Measurements from ENCODE around the gene C19orf47. TPM values are rescaled to one million over a fixed set of nuclear protein-coding genes. Genes with fewer than 3 reads are reported as not detected.

The C19orf47 gene
- total RNA-seq, 4 donors from 2014 or later, result 178 to 287 (median 219) TPM

DNA sequence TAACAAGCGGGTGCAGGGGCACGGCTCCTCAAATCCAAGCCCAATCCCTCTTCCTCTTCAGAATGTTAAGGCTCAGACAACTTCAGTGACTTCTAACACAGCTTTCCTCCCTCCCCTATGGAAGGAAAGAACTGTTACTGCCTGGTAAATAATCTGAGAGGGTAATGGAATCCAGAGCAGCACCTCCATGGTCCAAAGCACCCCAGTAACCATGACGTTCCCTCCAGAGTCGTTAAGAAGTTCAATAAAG, 64.0 kb downstream of the C19orf47 start:
- H3K4me1 ChIP-seq, result peaks cover 58 to 62% of the 10 kb centered on the region in 2 donors
- H3K27ac ChIP-seq, result peak overlapping the region; percentile 89 to 99 (median 95)
- ATAC-seq (no peak), DNase-seq (no peak)
- H3K4me3 ChIP-seq, result peak overlapping the region; percentile 69 to 94 (median 77)
- H3K9me3 ChIP-seq, result no peaks in the 10 kb centered on the region
- intact Hi-C loops (cut with DNase I; ENCODE audit: low total_unique reads) (loop anchor here (5.0 to 10.0 kb wide), 4 partner anchors 183 to 1909 kb away; partner anchors contain the start of genes ARHGEF1, BLVRB, PSMD8 and SPTBN4), in situ Hi-C loops (cut with MboI; ENCODE audit: low sequenced_read_pairs in 4 of 4) (no loop called here)
- no peak for TF ChIP-seq POLR2A (IDR thresholded peaks at IDR 0.05)
- TF ChIP-seq, protein P1, sequence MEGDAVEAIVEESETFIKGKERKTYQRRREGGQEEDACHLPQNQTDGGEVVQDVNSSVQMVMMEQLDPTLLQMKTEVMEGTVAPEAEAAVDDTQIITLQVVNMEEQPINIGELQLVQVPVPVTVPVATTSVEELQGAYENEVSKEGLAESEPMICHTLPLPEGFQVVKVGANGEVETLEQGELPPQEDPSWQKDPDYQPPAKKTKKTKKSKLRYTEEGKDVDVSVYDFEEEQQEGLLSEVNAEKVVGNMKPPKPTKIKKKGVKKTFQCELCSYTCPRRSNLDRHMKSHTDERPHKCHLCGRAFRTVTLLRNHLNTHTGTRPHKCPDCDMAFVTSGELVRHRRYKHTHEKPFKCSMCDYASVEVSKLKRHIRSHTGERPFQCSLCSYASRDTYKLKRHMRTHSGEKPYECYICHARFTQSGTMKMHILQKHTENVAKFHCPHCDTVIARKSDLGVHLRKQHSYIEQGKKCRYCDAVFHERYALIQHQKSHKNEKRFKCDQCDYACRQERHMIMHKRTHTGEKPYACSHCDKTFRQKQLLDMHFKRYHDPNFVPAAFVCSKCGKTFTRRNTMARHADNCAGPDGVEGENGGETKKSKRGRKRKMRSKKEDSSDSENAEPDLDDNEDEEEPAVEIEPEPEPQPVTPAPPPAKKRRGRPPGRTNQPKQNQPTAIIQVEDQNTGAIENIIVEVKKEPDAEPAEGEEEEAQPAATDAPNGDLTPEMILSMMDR (IDR thresholded peaks at IDR 0.05 in 4 of 5, conservative IDR thresholded peaks at IDR 0.05 in 1 of 5), result no peak
- H3K36me3 ChIP-seq, result no peaks in the 10 kb centered on the region
- no peaks in the 10 kb centered on the region for H3K27me3 ChIP-seq

DNA sequence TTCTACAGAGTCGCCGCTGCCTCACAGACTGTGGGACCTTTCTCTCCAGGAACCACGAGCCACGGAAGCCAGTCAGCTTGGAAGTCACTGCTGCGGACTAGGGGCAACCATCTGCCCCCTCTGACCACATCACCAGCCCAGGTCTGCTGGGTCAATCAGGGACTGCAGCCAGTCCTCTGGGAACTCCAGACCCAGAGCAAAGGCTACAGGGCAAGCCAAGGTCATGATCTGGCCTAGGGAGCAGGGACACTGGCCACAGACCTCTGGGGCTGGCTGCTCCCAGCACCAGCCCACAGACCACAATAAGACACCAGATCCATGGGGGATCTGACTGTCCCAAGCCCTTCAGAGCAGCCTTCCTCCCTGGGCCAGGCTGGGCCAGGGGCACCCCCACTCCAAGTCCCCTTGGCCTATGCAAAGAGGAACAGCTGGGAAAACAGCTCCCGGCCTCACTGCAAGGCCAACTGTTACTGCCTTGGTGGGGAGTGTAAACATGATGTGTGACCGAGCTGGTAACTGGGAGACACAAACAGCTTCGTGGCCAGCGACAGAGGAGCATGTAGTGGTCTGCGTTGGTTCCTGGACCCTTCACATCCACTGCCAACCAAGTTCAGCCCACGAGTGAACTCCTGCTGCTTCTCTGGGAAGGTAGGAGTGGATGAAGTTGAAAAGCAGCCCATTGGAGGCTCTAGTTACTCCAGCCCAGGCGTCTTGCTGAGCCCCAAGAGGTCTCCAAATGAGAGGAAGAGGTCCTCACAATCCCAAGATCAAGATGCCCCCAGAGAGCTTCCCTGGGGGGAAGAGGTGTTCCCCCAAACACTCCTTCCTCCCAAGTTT, 64.6 kb downstream of the C19orf47 start:
- Histone ChIP-seq H3K4me1 (peaks cover 63 to 68% of the 10 kb centered on the region in 2 donors), H3K27ac (peak overlapping the region; percentile 89 to 99 (median 95))
- intact Hi-C loops (cut with DNase I; ENCODE audit: low total_unique reads), result loop anchor here (5.0 to 10.0 kb wide), 4 partner anchors 184 to 1909 kb away; partner anchors contain the start of genes ARHGEF1, BLVRB, PSMD8 and SPTBN4

DNA sequence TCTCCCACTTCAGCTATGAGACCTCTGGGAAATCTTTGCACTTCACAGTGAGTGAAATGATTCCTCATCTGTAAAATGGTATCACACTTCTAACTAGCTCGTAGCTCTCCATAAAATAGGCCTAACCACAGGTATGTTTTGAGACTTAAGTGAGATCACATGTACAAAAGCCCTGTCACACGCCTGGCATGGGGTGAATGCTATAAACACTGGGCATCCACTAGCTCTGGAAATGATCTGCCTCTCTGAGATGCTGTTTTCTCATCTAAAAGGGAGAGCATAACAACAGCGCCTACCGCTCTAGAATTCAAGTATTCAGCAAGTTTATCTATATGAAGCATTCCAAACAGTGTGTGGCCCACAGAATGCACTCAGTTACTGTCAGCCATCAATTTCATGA, 65.3 kb downstream of the C19orf47 start:
- peak in 1 of 2 donors; percentile 15 for DNase-seq
- Histone ChIP-seq H3K4me1 (peaks cover 71 to 75% of the 10 kb centered on the region in 2 donors), H3K4me3 (peak overlapping the region in 3 of 4 donors; percentile 69 to 79 (median 75)), H3K27me3 (no peaks in the 10 kb centered on the region), H3K27ac (peak overlapping the region; percentile 89 to 99 (median 95)), H3K9me3 (no peaks in the 10 kb centered on the region), H3K36me3 (no peaks in the 10 kb centered on the region)
- in situ Hi-C loops (cut with MboI; ENCODE audit: low sequenced_read_pairs in 4 of 4), result no loop called here
- TF ChIP-seq POLR2A (IDR thresholded peaks at IDR 0.05), result peak; percentile 49 to 54
- TF ChIP-seq, protein P1 (IDR thresholded peaks at IDR 0.05 in 4 of 5, conservative IDR thresholded peaks at IDR 0.05 in 1 of 5), result no peak
- intact Hi-C loops (cut with DNase I; ENCODE audit: low total_unique reads), result loop anchor here (5.0 to 10.0 kb wide), 4 partner anchors 184 to 1908 kb away; partner anchors contain the start of genes ARHGEF1, BLVRB, PSMD8 and SPTBN4
- ATAC-seq, result peak in 1 of 2 donors; percentile 30

More for the DNA sequence above, 64.6 kb downstream of the C19orf47 start:
- in situ Hi-C loops (cut with MboI; ENCODE audit: low sequenced_read_pairs in 4 of 4), result no loop called here
- Histone ChIP-seq H3K36me3 (no peaks in the 10 kb centered on the region), H3K4me3 (peak overlapping the region; percentile 69 to 94 (median 77)), H3K9me3 (no peaks in the 10 kb centered on the region), H3K27me3 (no peaks in the 10 kb centered on the region)
- ATAC-seq (no peak), DNase-seq (no peak)
- TF ChIP-seq, protein P1 (IDR thresholded peaks at IDR 0.05 in 4 of 5, conservative IDR thresholded peaks at IDR 0.05 in 1 of 5), result no peak
- TF ChIP-seq POLR2A (IDR thresholded peaks at IDR 0.05), result peak in 1 of 2 donors; percentile 22

DNA sequence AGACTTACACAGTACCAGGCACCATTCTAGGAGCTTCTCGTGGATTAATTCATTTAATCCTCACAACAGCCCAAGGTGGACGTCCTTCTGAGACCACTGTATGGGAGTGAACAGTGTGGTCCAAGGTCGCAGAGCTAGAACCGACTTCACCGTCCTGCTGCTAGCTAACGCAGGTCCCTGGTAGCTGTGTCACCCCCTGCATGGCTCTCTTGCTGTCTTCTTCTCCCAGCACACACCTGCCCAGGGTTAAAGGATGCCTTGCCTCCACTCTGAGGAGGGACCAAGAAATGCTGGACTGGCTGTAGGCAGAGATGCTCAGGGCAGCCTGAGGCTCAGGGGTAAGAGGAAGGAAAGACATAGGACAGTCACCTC, 66.0 kb downstream of the C19orf47 start:
- intact Hi-C loops (cut with DNase I; ENCODE audit: low total_unique reads), result loop anchor here (5.0 to 10.0 kb wide), 4 partner anchors 185 to 1907 kb away; partner anchors contain the start of genes ARHGEF1, BLVRB, PSMD8 and SPTBN4

More for the DNA sequence above, 66.0 kb downstream of the C19orf47 start:
- H3K27ac ChIP-seq, result peak overlapping the region; percentile 89 to 99 (median 95)
- TF ChIP-seq POLR2A (IDR thresholded peaks at IDR 0.05), result no peak
- TF ChIP-seq, protein P1 (IDR thresholded peaks at IDR 0.05 in 4 of 5, conservative IDR thresholded peaks at IDR 0.05 in 1 of 5), result no peak
- in situ Hi-C loops (cut with MboI; ENCODE audit: low sequenced_read_pairs in 4 of 4), result no loop called here
- no peak overlapping the region for H3K4me3 ChIP-seq
- no peaks in the 10 kb centered on the region for H3K36me3 ChIP-seq
- H3K4me1 ChIP-seq, result peaks cover 78 to 79% of the 10 kb centered on the region in 2 donors
- no peak for DNase-seq
- no peaks in the 10 kb centered on the region for H3K9me3 ChIP-seq
- no peak for ATAC-seq
- no peaks in the 10 kb centered on the region for H3K27me3 ChIP-seq
